H1 (cell line): Measurements from ENCODE around the gene ATP1A3. TPM values are rescaled to one million over a fixed set of nuclear protein-coding genes. Genes with fewer than 3 reads are reported as not detected.

ENCODE experiments used
- CHD1 ChIP-seq: IDR thresholded peaks from 2 replicates; pipeline ENCODE4 v1.6.1; 2012; ENCODE audit warnings: low read depth, low read length, improper control_type of control experiment
- CHD7 ChIP-seq: fragments of 300-600 bp; sonication (generic); IDR thresholded peaks from 2 replicates; pipeline ENCODE4 v1.7.1; 2012; ENCODE audit warnings: low read length, moderate library complexity, mild to moderate bottlenecking, inconsistent platforms; ENCODE audit not compliant: insufficient replicate concordance
- KDM1A ChIP-seq: fragments of 200-600, 300-600 bp; sonication (generic); IDR thresholded peaks from 2 replicates; pipeline ENCODE4 v1.7.1; 2016; ENCODE audit warnings: mild to moderate bottlenecking, low read length, borderline replicate concordance
- NANOG ChIP-seq: IDR thresholded peaks from 2 replicates; pipeline ENCODE4 v1.6.1; 2011; ENCODE audit warnings: low read length, low read depth, mild to moderate bottlenecking, inconsistent platforms; ENCODE audit not compliant: insufficient read depth, poor library complexity, severe bottlenecking
- polyA plus RNA-seq, 7 experiments: library from polyadenylated mRNA; depleted of rRNA in 3 of 7; stranded (reverse) in 5 of 7; unstranded in 2 of 7; fragments of >200 nt in 5 of 7; fragments of 200-250 nt in 2 of 7; gene quantifications; 1 replicate in 5 of 7; 2 replicates in 1 of 7; 4 replicates in 1 of 7; pipeline versions ENCODE4 v1.2.1 to v1.2.3, GENCODE V29; 2011 to 2013; ENCODE audit warnings: missing spikeins in 2 of 7, mixed read lengths in 2 of 7
- total RNA-seq: library from RNA; stranded (reverse); fragmentation: NEBNext Ultra II Directional; extraction: Animal tissue kit (Norgen Biotek cat#: 25700); gene quantifications from 2 replicates; pipeline ENCODE4 v1.2.1, GENCODE V29; 2021

ATP1A3 gene
- total and polyA plus RNA-seq, 2 of the 8 experiments (the other 6 are each of a cell fraction or from before 2014, with no cell fraction given), result 11.1 to 41.2 TPM

GRCh38 chr19:42023943-42024260 lies 29.9 kb upstream of the ATP1A3 start (continued):
- TF ChIP-seq NANOG (no peak), CHD1 (no peak), KDM1A (no peak), CHD7 (no peak)
- TF ChIP-seq, all 59 proteins: peak for 0
